HepG2 (cell line): ENCODE results near the gene ZBTB34. TPM values are rescaled to one million over a fixed set of nuclear protein-coding genes. Genes with fewer than 3 reads are reported as not detected.

Experiments used
- BCL6 ChIP-seq: IDR thresholded peaks from 2 replicates; pipeline ENCODE4 v1.6.1; 2016; ENCODE audit warnings: missing genetic modification reagents, missing compliant biosample characterization
- BRD4 ChIP-seq: sonication (generic); formaldehyde crosslinking; IDR thresholded peaks from 2 replicates; pipeline ENCODE4 v1.4.0; 2020; ENCODE audit warnings: missing genetic modification reagents
- ELK4 ChIP-seq: sonication (generic); formaldehyde crosslinking; IDR thresholded peaks from 2 replicates; pipeline ENCODE4 v1.9.0; 2021; ENCODE audit warnings: missing genetic modification reagents, borderline replicate concordance
- IRF1 ChIP-seq: sonication (generic); formaldehyde crosslinking; IDR thresholded peaks from 2 replicates; pipeline ENCODE4 v1.4.0; 2020; ENCODE audit warnings: low read depth, mild to moderate bottlenecking, missing genetic modification reagents
- KAT8 ChIP-seq: IDR thresholded peaks from 2 replicates; pipeline ENCODE4 v1.6.1; 2016; ENCODE audit warnings: missing genetic modification reagents, missing compliant biosample characterization
- MIXL1 ChIP-seq: IDR thresholded peaks from 2 replicates; pipeline ENCODE4 v1.6.1; 2016
- MXI1 ChIP-seq: IDR thresholded peaks from 3 replicates; pipeline ENCODE4 v1.6.1; 2012; ENCODE audit warnings: low read depth, low read length, inconsistent platforms, borderline replicate concordance
- PPARG ChIP-seq: conservative IDR thresholded peaks from 2 replicates; pipeline ENCODE4 v1.6.1; 2016; ENCODE audit warnings: missing biosample characterization, missing genetic modification reagents
- RNF2 ChIP-seq: fragments of 450-650 bp; conservative IDR thresholded peaks from 2 replicates; pipeline ENCODE4 v1.6.1; 2016; ENCODE audit warnings: low read depth
- SUZ12 ChIP-seq: fragments of 150-350 bp; IDR thresholded peaks from 2 replicates; pipeline ENCODE4 v1.6.1; 2014; ENCODE audit warnings: low read depth, low read length
- ZFP91 ChIP-seq: sonication (generic); formaldehyde crosslinking; IDR thresholded peaks from 2 replicates; pipeline ENCODE4 v1.9.0; 2022; ENCODE audit warnings: missing genetic modification reagents, mild to moderate bottlenecking, borderline replicate concordance
- ZFY ChIP-seq: sonication (generic); formaldehyde crosslinking; IDR thresholded peaks from 2 replicates; pipeline ENCODE4 v1.4.0; 2020; ENCODE audit warnings: missing genetic modification reagents
- ZNF18 ChIP-seq: sonication (generic); formaldehyde crosslinking; IDR thresholded peaks from 2 replicates; pipeline ENCODE4 v1.8.0; 2022; ENCODE audit warnings: mild to moderate bottlenecking, missing genetic modification reagents; ENCODE audit not compliant: insufficient replicate concordance
- ZNF326 ChIP-seq: sonication (generic); formaldehyde crosslinking; IDR thresholded peaks from 2 replicates; pipeline ENCODE4 v1.4.0; 2020; ENCODE audit warnings: missing genetic modification reagents, borderline replicate concordance
- ZNF512 ChIP-seq: sonication (generic); formaldehyde crosslinking; IDR thresholded peaks from 2 replicates; pipeline ENCODE4 v1.4.0; 2020; ENCODE audit warnings: mild to moderate bottlenecking, missing genetic modification reagents
- ZNF652 ChIP-seq: IDR thresholded peaks from 2 replicates; pipeline ENCODE4 v1.6.1; 2016; ENCODE audit warnings: low read depth, borderline replicate concordance
- ZNF678 ChIP-seq: sonication (generic); formaldehyde crosslinking; IDR thresholded peaks from 2 replicates; pipeline ENCODE4 v1.4.0; 2020; ENCODE audit warnings: mild to moderate bottlenecking, missing genetic modification reagents
- ZNF737 ChIP-seq: sonication (generic); formaldehyde crosslinking; IDR thresholded peaks from 2 replicates; pipeline ENCODE4 v1.5.0; 2020; ENCODE audit warnings: missing genetic modification reagents, mild to moderate bottlenecking, borderline replicate concordance
- ZNF740 ChIP-seq: sonication (generic); formaldehyde crosslinking; IDR thresholded peaks from 2 replicates; pipeline ENCODE4 v1.4.0; 2020; ENCODE audit warnings: missing genetic modification reagents
- ZNF75D ChIP-seq: sonication (generic); formaldehyde crosslinking; IDR thresholded peaks from 2 replicates; pipeline ENCODE4 v1.8.1; 2023; ENCODE audit warnings: missing genetic modification reagents, mild to moderate bottlenecking, borderline replicate concordance
- ZXDC ChIP-seq: sonication (generic); formaldehyde crosslinking; IDR thresholded peaks from 2 replicates; pipeline ENCODE4 v1.5.0; 2020; ENCODE audit warnings: mild to moderate bottlenecking, missing genetic modification reagents
- polyA plus RNA-seq, 8 experiments: library from polyadenylated mRNA; depleted of rRNA in 3 of 8; stranded (reverse) in 7 of 8; unstranded in 1 of 8; fragments of >200 nt; fragmentation: Illumina TruSeq in 4 of 8; extraction: Trizol in 4 of 8; gene quantifications; 2 replicates each; pipeline versions ENCODE4 v1.2.1 to v1.2.3, GENCODE V29; 2011 to 2016; ENCODE audit warnings: low read depth in 4 of 8, missing spikeins in 1 of 8, mixed read lengths in 1 of 8; ENCODE audit not compliant: insufficient read depth in 1 of 8
- total RNA-seq, 5 experiments: library from RNA; depleted of rRNA; stranded (reverse); fragments of >200 nt; fragmentation: Illumina TruSeq; extraction: Trizol; gene quantifications; 2 replicates each; pipeline ENCODE4 v1.2.3, GENCODE V29; 2016; ENCODE audit warnings: low read depth in 1 of 5

ZBTB34 gene
- total and polyA plus RNA-seq, 2 of the 13 experiments (the other 11 are each of a cell fraction or from before 2014, with no cell fraction given): 5.9 to 8.7 TPM

- 0 out of 2 replicates have a peak, but pooled peaks have one; percentile 27 for TF ChIP-seq KAT8 (CRISPR knock-in tag)
- TF ChIP-seq SUZ12: no peak
- TF ChIP-seq ZNF737 (CRISPR knock-in tag): no peak
- no peak for TF ChIP-seq RNF2
- TF ChIP-seq ZNF678 (CRISPR knock-in tag): no peak
- no peak for TF ChIP-seq ZFY (CRISPR knock-in tag)
- peak; percentile 87; the same call in 1 of the 2 replicates for TF ChIP-seq MIXL1
- TF ChIP-seq ZNF740: no peak
- no peak for TF ChIP-seq ZNF512 (CRISPR knock-in tag)
- peak; percentile 15; the same call in 1 of the 3 replicates for TF ChIP-seq MXI1
- no peak for TF ChIP-seq ZFP91 (CRISPR knock-in tag)
- no peak for TF ChIP-seq ZNF652 (CRISPR knock-in tag)
- TF ChIP-seq ZNF75D (CRISPR knock-in tag): no peak
- no peak for TF ChIP-seq ZNF326 (CRISPR knock-in tag)
- TF ChIP-seq ZXDC (CRISPR knock-in tag): no peak
- peak; percentile 50; the same call in 1 of the 2 replicates for TF ChIP-seq BCL6
- TF ChIP-seq PPARG (CRISPR knock-in tag): peak; percentile 82
- no peak for TF ChIP-seq ZNF18
- TF ChIP-seq ELK4 (CRISPR knock-in tag): no peak
- no peak for TF ChIP-seq IRF1 (CRISPR knock-in tag)
- no peak for TF ChIP-seq BRD4 (CRISPR knock-in tag)
Observed at GRCh38 chr9:126919193-126919592, 58.8 kb downstream of the ZBTB34 start (continued).
